ENCODE data around the gene TSPAN31.
"Not testable (repeated sequence)": the region's sequence is repeated elsewhere in the genome, so short reads cannot be mapped to it uniquely, and the experiment has no call there.

The TSPAN31 gene

GRCh38 chr12:57744777-57745484, at the start of gene TSPAN31:
TSS of gene TSPAN31 (plus strand) at chr12:57745039. CDS start at chr12:57745155, 116 bp downstream.
- peak; percentile 96 for DNase-seq

GRCh38 chr12:57695770-57696432, 48.9 kb upstream of the TSPAN31 start:
- DNase-seq: no peak

GRCh38 chr12:57697076-57697475, 47.8 kb upstream of the TSPAN31 start:
- no peak for DNase-seq

- DNase-seq: no peak
Measured at GRCh38 chr12:57698414-57698813, 46.4 kb upstream of the TSPAN31 start.

GRCh38 chr12:57700317-57700716, 44.5 kb upstream of the TSPAN31 start:
- no peak for DNase-seq

GRCh38 chr12:57707250-57707649, 37.6 kb upstream of the TSPAN31 start:
- DNase-seq: no peak

GRCh38 chr12:57708296-57708695, 36.5 kb upstream of the TSPAN31 start:
- DNase-seq: no peak

- no peak for DNase-seq
Measured at GRCh38 chr12:57712701-57713100, 32.1 kb upstream of the TSPAN31 start.

- no peak for DNase-seq
Measured at GRCh38 chr12:57713209-57713608, 31.6 kb upstream of the TSPAN31 start.

GRCh38 chr12:57715036-57715748, 29.6 kb upstream of the TSPAN31 start:
- DNase-seq: not testable (repeated sequence)

GRCh38 chr12:57715786-57716185, 29.1 kb upstream of the TSPAN31 start:
- no peak for DNase-seq

GRCh38 chr12:57716305-57716704, 28.5 kb upstream of the TSPAN31 start:
- no peak for DNase-seq

GRCh38 chr12:57717131-57717530, 27.7 kb upstream of the TSPAN31 start:
- no peak for DNase-seq

GRCh38 chr12:57717846-57718640, 26.8 kb upstream of the TSPAN31 start:
- no peak for DNase-seq

GRCh38 chr12:57718641-57719528, 26.0 kb upstream of the TSPAN31 start:
- no peak for DNase-seq

GRCh38 chr12:57719777-57720605, 24.8 kb upstream of the TSPAN31 start:
- DNase-seq: no peak

GRCh38 chr12:57720606-57721595, 23.9 kb upstream of the TSPAN31 start:
- no peak for DNase-seq

- not testable (repeated sequence) for DNase-seq
Measured at GRCh38 chr12:57721846-57722608, 22.8 kb upstream of the TSPAN31 start.

Data from CD4-positive, alpha-beta T cell treated with Interleukin-17A for 4 hours (primary cell).